HepG2 (cell line): ENCODE results near the gene PHKB. TPM values are rescaled to one million over a fixed set of nuclear protein-coding genes. Genes with fewer than 3 reads are reported as not detected.

Experiments used
- ATF7 ChIP-seq, 2 experiments: fragments of 450-650 bp in 1 of 2; sonication (generic) in 1 of 2; formaldehyde crosslinking in 1 of 2; IDR thresholded peaks; 2 replicates each; pipeline versions ENCODE4 v1.4.0 to v1.6.1; 2016 to 2020; ENCODE audit warnings: antibody characterized with exemption in 1 of 2, mild to moderate bottlenecking in 1 of 2, missing genetic modification reagents in 1 of 2
- CENPT ChIP-seq: sonication (generic); formaldehyde crosslinking; IDR thresholded peaks from 2 replicates; pipeline ENCODE4 v1.8.0; 2022; ENCODE audit warnings: low read depth, mild to moderate bottlenecking, moderate library complexity, missing genetic modification reagents
- DPF2 ChIP-seq: sonication (generic); formaldehyde crosslinking; IDR thresholded peaks from 2 replicates; pipeline ENCODE4 v1.4.0; 2020; ENCODE audit warnings: mild to moderate bottlenecking, low read depth, missing genetic modification reagents, borderline replicate concordance
- GMEB1 ChIP-seq: sonication (generic); formaldehyde crosslinking; IDR thresholded peaks from 2 replicates; pipeline ENCODE4 v1.5.1; 2020; ENCODE audit warnings: missing genetic modification reagents, mild to moderate bottlenecking, borderline replicate concordance
- GPBP1L1 ChIP-seq: sonication (generic); formaldehyde crosslinking; IDR thresholded peaks from 2 replicates; pipeline ENCODE4 v1.5.0; 2020; ENCODE audit warnings: mild to moderate bottlenecking, missing genetic modification reagents
- HMGXB4 ChIP-seq, 2 experiments: sonication (generic) in 1 of 2; formaldehyde crosslinking in 1 of 2; IDR thresholded peaks; 2 replicates each; pipeline versions ENCODE4 v1.4.0 to v1.6.1; 2018 to 2020; ENCODE audit warnings: missing genetic modification reagents in 2 of 2, borderline replicate concordance in 1 of 2, low read depth in 1 of 2, mild to moderate bottlenecking in 1 of 2, missing biosample characterization in 1 of 2
- KAT8 ChIP-seq: IDR thresholded peaks from 2 replicates; pipeline ENCODE4 v1.6.1; 2016; ENCODE audit warnings: missing genetic modification reagents, missing compliant biosample characterization
- NPAS2 ChIP-seq: sonication (generic); formaldehyde crosslinking; IDR thresholded peaks from 2 replicates; pipeline ENCODE4 v1.8.0; 2022; ENCODE audit warnings: mild to moderate bottlenecking, missing genetic modification reagents, borderline replicate concordance
- NR2F2 ChIP-seq: IDR thresholded peaks from 2 replicates; pipeline ENCODE4 v1.6.1; 2012; ENCODE audit warnings: low read depth, inconsistent platforms, borderline replicate concordance
- SAP130 ChIP-seq: IDR thresholded peaks from 2 replicates; pipeline ENCODE4 v1.6.1; 2016; ENCODE audit warnings: low read depth
- THRA ChIP-seq: sonication (generic); formaldehyde crosslinking; IDR thresholded peaks from 2 replicates; pipeline ENCODE4 v1.4.0; 2020; ENCODE audit warnings: missing genetic modification reagents, borderline replicate concordance
- TSC22D2 ChIP-seq: sonication (generic); formaldehyde crosslinking; IDR thresholded peaks from 2 replicates; pipeline ENCODE4 v1.5.1; 2020; ENCODE audit warnings: missing genetic modification reagents, mild to moderate bottlenecking, borderline replicate concordance
- ZBTB26 ChIP-seq: IDR thresholded peaks from 2 replicates; pipeline ENCODE4 v1.6.1; 2016; ENCODE audit warnings: missing compliant biosample characterization, missing genetic modification reagents, borderline replicate concordance
- ZBTB33 ChIP-seq: sonication (generic); formaldehyde crosslinking; IDR thresholded peaks from 2 replicates; pipeline ENCODE4 v1.4.0; 2020; ENCODE audit warnings: missing genetic modification reagents
- ZNF44 ChIP-seq: sonication (generic); formaldehyde crosslinking; IDR thresholded peaks from 2 replicates; pipeline ENCODE4 v1.5.1; 2020; ENCODE audit warnings: mild to moderate bottlenecking, missing genetic modification reagents
- ZNF576 ChIP-seq: sonication (generic); formaldehyde crosslinking; IDR thresholded peaks from 2 replicates; pipeline ENCODE4 v1.4.0; 2020; ENCODE audit warnings: mild to moderate bottlenecking, missing genetic modification reagents
- ZNF776 ChIP-seq: sonication (generic); formaldehyde crosslinking; IDR thresholded peaks from 2 replicates; pipeline ENCODE4 v1.4.0; 2020; ENCODE audit warnings: mild to moderate bottlenecking, missing genetic modification reagents
- ZSCAN9 ChIP-seq: IDR thresholded peaks from 2 replicates; pipeline ENCODE4 v1.6.1; 2016; ENCODE audit warnings: borderline replicate concordance
- polyA plus RNA-seq, 8 experiments: library from polyadenylated mRNA; depleted of rRNA in 3 of 8; stranded (reverse) in 7 of 8; unstranded in 1 of 8; fragments of >200 nt; fragmentation: Illumina TruSeq in 4 of 8; extraction: Trizol in 4 of 8; gene quantifications; 2 replicates each; pipeline versions ENCODE4 v1.2.1 to v1.2.3, GENCODE V29; 2011 to 2016; ENCODE audit warnings: low read depth in 4 of 8, missing spikeins in 1 of 8, mixed read lengths in 1 of 8; ENCODE audit not compliant: insufficient read depth in 1 of 8
- total RNA-seq, 5 experiments: library from RNA; depleted of rRNA; stranded (reverse); fragments of >200 nt; fragmentation: Illumina TruSeq; extraction: Trizol; gene quantifications; 2 replicates each; pipeline ENCODE4 v1.2.3, GENCODE V29; 2016; ENCODE audit warnings: low read depth in 1 of 5

PHKB gene
- total and polyA plus RNA-seq, 2 of the 13 experiments (the other 11 are each of a cell fraction or from before 2014, with no cell fraction given): 66.0 to 80.8 TPM

- TF ChIP-seq ZNF44 (CRISPR knock-in tag): no peak
- no peak for TF ChIP-seq TSC22D2 (CRISPR knock-in tag)
- TF ChIP-seq ZSCAN9 (CRISPR knock-in tag): no peak
- no peak for TF ChIP-seq ATF7 (IDR thresholded peaks at IDR 0.05)
- no peak for TF ChIP-seq ATF7 (CRISPR knock-in tag; IDR thresholded peaks at IDR 0.05)
- no peak for TF ChIP-seq GPBP1L1 (CRISPR knock-in tag)
- TF ChIP-seq NR2F2: peak; percentile 44; the same call in 1 of the 2 replicates
- no peak for TF ChIP-seq ZBTB33 (CRISPR knock-in tag)
- TF ChIP-seq CENPT: no peak
- TF ChIP-seq THRA: peak; percentile 77; the same call in 1 of the 2 replicates
- no peak for TF ChIP-seq ZNF776 (CRISPR knock-in tag)
- no peak for TF ChIP-seq ZNF576 (CRISPR knock-in tag)
- TF ChIP-seq GMEB1 (CRISPR knock-in tag): no peak; the same call in 1 of the 2 replicates
- TF ChIP-seq NPAS2 (CRISPR knock-in tag): no peak
- TF ChIP-seq DPF2 (CRISPR knock-in tag): peak; percentile 60; the same call in 1 of the 2 replicates
- TF ChIP-seq ZBTB26: no peak
- 0 out of 2 replicates have a peak, but pooled peaks have one; percentile 39 for TF ChIP-seq KAT8 (CRISPR knock-in tag)
- TF ChIP-seq HMGXB4 (CRISPR knock-in tag; IDR thresholded peaks at IDR 0.05; ENCODE audit: borderline replicate concordance in 1 of 2, low read depth in 1 of 2): no peak
- TF ChIP-seq SAP130 (CRISPR knock-in tag): peak; percentile 49; the same call in 1 of the 2 replicates
Observed at GRCh38 chr16:47657032-47657431, 195.9 kb downstream of the PHKB start (continued).
